PC-9 (cell line): ENCODE data around the gene CRB3. TPM values are rescaled to one million over a fixed set of nuclear protein-coding genes. Genes with fewer than 3 reads are reported as not detected.
A peak's percentile ranks its signal among the peaks of the same experiment; 100 is the strongest.

Experiments used
- BruUV-seq: library from RNA; stranded (reverse); fragments of 400-500 nt; replicated peaks from 2 replicates; lab custom pipeline; 2021; lab: Mats Ljungman, UMichigan
- CTCF ChIA-PET: fragments of 300-600 bp; sonication (Branson Sonifier 250); formaldehyde crosslinking; loops from one replicate; lab custom pipeline; 2022; ENCODE audit warnings: antibody characterized with exemption; lab: Charles Lee
- POLR2A ChIA-PET: fragments of 300-600 bp; sonication (Branson Sonifier 250); formaldehyde crosslinking; loops from one replicate; lab custom pipeline; 2022; ENCODE audit warnings: antibody characterized with exemption; ENCODE audit not compliant: unreplicated experiment; lab: Charles Lee
- DNase-seq, 2 experiments: peaks; one replicate each; pipeline versions ENCODE4 v3.0.0 to v3.0.0-alpha.2; 2015 to 2022; ENCODE audit warnings: mixed read lengths in 1 of 2
- H2AFZ ChIP-seq: fragments of 200-600 bp; sonication (generic); 2 replicates; pipeline ENCODE4 v1.8.1; 2017; ENCODE audit warnings: antibody characterized with exemption
- H3F3A ChIP-seq: fragments of 200-600 bp; sonication (generic); 2 replicates; pipeline ENCODE4 v1.8.1; 2017; ENCODE audit warnings: antibody characterized with exemption, mild to moderate bottlenecking, low read depth; ENCODE audit not compliant: insufficient read depth
- H3K27ac ChIP-seq: fragments of 200-600 bp; sonication (generic); 2 replicates; pipeline ENCODE4 v1.6.1; 2016; ENCODE audit warnings: mixed run types
- H3K27me3 ChIP-seq: fragments of 200-600 bp; sonication (generic); 2 replicates; pipeline ENCODE4 v1.6.1; 2016; ENCODE audit warnings: low read depth, mixed run types; ENCODE audit not compliant: insufficient read depth
- H3K36me3 ChIP-seq: fragments of 200-600 bp; sonication (generic); 2 replicates; pipeline ENCODE4 v1.6.1; 2016; ENCODE audit warnings: low read depth, mixed run types
- H3K4me1 ChIP-seq: fragments of 200-600 bp; sonication (generic); replicated peaks from 2 replicates; pipeline ENCODE4 v1.6.1; 2016; ENCODE audit warnings: mixed run types; ENCODE audit not compliant: insufficient read depth
- H3K4me2 ChIP-seq: fragments of 200-600 bp; sonication (generic); 2 replicates; pipeline ENCODE4 v1.6.1; 2017; ENCODE audit warnings: mixed run types
- H3K4me3 ChIP-seq: fragments of 200-600 bp; sonication (generic); 2 replicates; pipeline ENCODE4 v1.6.1; 2016; ENCODE audit warnings: mixed run types
- H3K79me2 ChIP-seq: fragments of 200-600 bp; sonication (generic); 2 replicates; pipeline ENCODE4 v1.6.1; 2017; ENCODE audit warnings: low read depth, mixed run types
- H3K9me2 ChIP-seq: fragments of 200-600 bp; sonication (generic); 2 replicates; pipeline ENCODE4 v1.8.1; 2017; ENCODE audit warnings: mild to moderate bottlenecking; ENCODE audit not compliant: insufficient read depth
- H3K9me3 ChIP-seq: fragments of 200-600 bp; sonication (generic); 2 replicates; pipeline ENCODE4 v1.8.1; 2016; ENCODE audit warnings: low read depth; ENCODE audit not compliant: insufficient read depth
- H4K20me1 ChIP-seq: fragments of 200-600 bp; sonication (generic); 2 replicates; pipeline ENCODE4 v1.8.1; 2017; ENCODE audit not compliant: insufficient read depth
- EZH2 ChIP-seq: fragments of 200-600 bp; sonication (generic); IDR thresholded peaks from 2 replicates; pipeline ENCODE4 v1.8.0; 2017; ENCODE audit warnings: antibody characterized with exemption, low read depth
- intact Hi-C: fragments of 100-400 bp; cut with micrococcal nuclease; formaldehyde crosslinking; loops from one replicate; pipeline ENCODE4 v1.10.0; 2022; ENCODE audit not compliant: unreplicated experiment
- total RNA-seq: library from RNA; stranded (reverse); gene quantifications from 2 replicates; pipeline ENCODE4 v1.2.3, GENCODE V29; 2021
- TF ChIP-seq, protein P1 (sequence below): fragments of 200-600 bp; sonication (generic); conservative IDR thresholded peaks from 2 replicates; pipeline ENCODE4 v1.6.1; 2017; ENCODE audit warnings: mixed run types, antibody characterized with exemption, mild to moderate bottlenecking, moderate library complexity

The CRB3 gene
- total RNA-seq, 1 experiment from 2014 or later = 40.6 TPM

DNA sequence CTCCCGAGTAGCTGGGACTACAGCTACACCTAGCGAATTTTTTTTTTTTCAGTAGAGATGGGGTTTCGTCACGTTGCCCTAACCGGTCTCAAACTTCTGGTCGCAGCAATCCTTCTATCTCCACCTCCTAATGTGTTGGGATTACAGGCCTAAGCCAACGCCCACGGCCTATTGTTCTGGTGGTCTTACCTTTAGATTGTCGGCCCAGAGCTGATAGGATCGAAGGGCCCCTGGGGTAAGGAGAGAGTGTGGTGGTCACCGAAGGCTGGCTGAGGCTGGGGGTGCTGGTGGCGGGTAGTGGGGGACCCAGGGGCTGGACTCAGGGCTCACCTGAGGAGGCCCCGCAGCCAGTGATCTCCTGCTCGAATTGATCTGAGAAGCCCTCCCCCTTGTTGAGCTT is 7.0 kb downstream of the CRB3 start:
- no peak for DNase-seq
- Histone ChIP-seq H3K4me1 (peaks cover 9% of the 10 kb centered on the region; the same call in 1 of the 2 replicates), H3K9me2 (no peaks in the 10 kb centered on the region), H2AFZ (no peak overlapping the region), H3K27me3 (no peaks in the 10 kb centered on the region), H4K20me1 (no peaks in the 10 kb centered on the region), H3F3A (no peaks in the 10 kb centered on the region; the same call in 1 of the 2 replicates), H3K4me3 (no peak overlapping the region), H3K9me3 (no peaks in the 10 kb centered on the region), H3K4me2 (no peak overlapping the region), H3K36me3 (no peaks in the 10 kb centered on the region), H3K27ac (no peak overlapping the region), H3K79me2 (no peaks in the 10 kb centered on the region)
- TF ChIP-seq, protein P1, sequence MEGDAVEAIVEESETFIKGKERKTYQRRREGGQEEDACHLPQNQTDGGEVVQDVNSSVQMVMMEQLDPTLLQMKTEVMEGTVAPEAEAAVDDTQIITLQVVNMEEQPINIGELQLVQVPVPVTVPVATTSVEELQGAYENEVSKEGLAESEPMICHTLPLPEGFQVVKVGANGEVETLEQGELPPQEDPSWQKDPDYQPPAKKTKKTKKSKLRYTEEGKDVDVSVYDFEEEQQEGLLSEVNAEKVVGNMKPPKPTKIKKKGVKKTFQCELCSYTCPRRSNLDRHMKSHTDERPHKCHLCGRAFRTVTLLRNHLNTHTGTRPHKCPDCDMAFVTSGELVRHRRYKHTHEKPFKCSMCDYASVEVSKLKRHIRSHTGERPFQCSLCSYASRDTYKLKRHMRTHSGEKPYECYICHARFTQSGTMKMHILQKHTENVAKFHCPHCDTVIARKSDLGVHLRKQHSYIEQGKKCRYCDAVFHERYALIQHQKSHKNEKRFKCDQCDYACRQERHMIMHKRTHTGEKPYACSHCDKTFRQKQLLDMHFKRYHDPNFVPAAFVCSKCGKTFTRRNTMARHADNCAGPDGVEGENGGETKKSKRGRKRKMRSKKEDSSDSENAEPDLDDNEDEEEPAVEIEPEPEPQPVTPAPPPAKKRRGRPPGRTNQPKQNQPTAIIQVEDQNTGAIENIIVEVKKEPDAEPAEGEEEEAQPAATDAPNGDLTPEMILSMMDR = no peak
- TF ChIP-seq EZH2 = no peak
- ChIA-PET POLR2A (no interaction called here), CTCF (no interaction called here)
- intact Hi-C loops = no loop called here
- no TSS peak for BruUV-seq

DNA sequence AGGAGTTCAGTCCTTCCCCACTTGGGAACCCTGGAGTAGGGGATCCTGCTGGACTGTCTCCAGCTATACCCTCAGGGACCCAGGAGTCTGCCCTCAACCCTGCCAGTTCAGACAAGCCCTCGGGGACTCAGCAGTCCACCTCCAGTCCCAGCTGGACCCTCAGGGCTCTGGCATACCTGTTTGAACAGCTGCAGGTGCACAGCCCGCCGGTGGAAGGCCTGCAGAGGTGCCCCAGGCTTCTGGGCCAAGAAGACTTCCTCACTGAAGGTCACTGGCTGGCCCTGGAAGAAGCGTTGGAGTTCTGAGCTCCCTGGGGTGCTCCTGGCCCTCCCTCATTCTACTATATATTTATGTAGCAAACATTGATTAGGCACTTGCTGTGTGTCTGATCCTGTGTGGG is 8.6 kb downstream of the CRB3 start:
- intact Hi-C loops = no loop called here
- H2AFZ ChIP-seq = no peak overlapping the region
- H3K4me2 ChIP-seq = 0 out of 2 replicates have a peak overlapping the region, but pooled peaks have one; percentile 4
- H4K20me1 ChIP-seq = no peaks in the 10 kb centered on the region
- peak in 1 of 2 experiments; percentile 39 for DNase-seq
- BruUV-seq = no TSS peak
- H3K9me2 ChIP-seq = no peaks in the 10 kb centered on the region
- no peaks in the 10 kb centered on the region for H3K27me3 ChIP-seq
- H3F3A ChIP-seq = no peaks in the 10 kb centered on the region; the same call in 1 of the 2 replicates
- no peaks in the 10 kb centered on the region for H3K36me3 ChIP-seq
- TF ChIP-seq, protein P1 = no peak
- no peaks in the 10 kb centered on the region for H3K79me2 ChIP-seq
- POLR2A ChIA-PET = no interaction called here
- H3K27ac ChIP-seq = no peak overlapping the region
- H3K4me1 ChIP-seq = peaks cover 9% of the 10 kb centered on the region; the same call in 1 of the 2 replicates
- H3K9me3 ChIP-seq = no peaks in the 10 kb centered on the region
- CTCF ChIA-PET = no interaction called here
- H3K4me3 ChIP-seq = no peak overlapping the region

DNA sequence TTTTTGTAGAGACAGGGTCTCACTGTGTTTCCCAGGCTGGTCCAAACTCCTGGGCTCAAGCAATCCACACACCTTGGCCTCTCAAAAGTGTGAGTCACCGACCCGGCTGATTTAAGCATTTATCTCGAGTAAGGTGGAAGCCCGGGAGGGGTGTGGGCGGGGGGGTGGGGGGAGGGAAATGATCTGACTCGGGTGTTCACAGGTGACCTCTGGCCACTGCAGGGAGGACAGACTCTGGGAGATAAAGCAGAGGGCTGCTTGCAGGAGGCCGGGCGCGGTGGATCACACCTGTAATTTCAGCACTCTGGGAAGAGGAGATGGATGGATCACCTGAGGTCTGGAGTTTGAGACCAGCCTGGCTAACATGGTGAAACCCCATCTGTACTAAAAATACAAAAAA is 9.6 kb downstream of the CRB3 start:
- Histone ChIP-seq H3K27me3 (no peaks in the 10 kb centered on the region), H4K20me1 (no peaks in the 10 kb centered on the region), H3K4me2 (0 out of 2 replicates have a peak overlapping the region, but pooled peaks have one; percentile 4), H2AFZ (no peak overlapping the region), H3K4me3 (no peak overlapping the region), H3K4me1 (peaks cover 9% of the 10 kb centered on the region; the same call in 1 of the 2 replicates), H3K9me2 (no peaks in the 10 kb centered on the region), H3K27ac (no peak overlapping the region), H3K36me3 (no peaks in the 10 kb centered on the region), H3F3A (no peaks in the 10 kb centered on the region; the same call in 1 of the 2 replicates), H3K9me3 (no peaks in the 10 kb centered on the region), H3K79me2 (no peaks in the 10 kb centered on the region)
- POLR2A ChIA-PET = no interaction called here
- BruUV-seq = no TSS peak
- DNase-seq = peak; percentile 20 to 43
- TF ChIP-seq, protein P1 = no peak
- TF ChIP-seq EZH2 = no peak
- intact Hi-C loops = no loop called here
- CTCF ChIA-PET = no interaction called here
